Immature natural killer cell (primary cell): Measurements from ENCODE around the gene TEF. TPM values are rescaled to one million over a fixed set of nuclear protein-coding genes. Genes with fewer than 3 reads are reported as not detected.
A peak's percentile ranks its signal among the peaks of the same experiment; 100 is the strongest.

ENCODE experiments used
- DNase-seq, 3 donors: peaks; one replicate each; pipeline ENCODE4 v3.0.0; 2022; ENCODE audit warnings: mixed read lengths in 1 of 3
- H3K27ac Mint-ChIP-seq, 6 donors: one replicate each; pipeline ENCODE4 v1.8.0; 2020; ENCODE audit warnings: mixed read lengths in 6 of 6, mild to moderate bottlenecking in 5 of 6, inconsistent platforms in 4 of 6, moderate library complexity in 3 of 6
- H3K27me3 Mint-ChIP-seq, 3 donors: one replicate each; pipeline ENCODE4 v1.8.0; 2020 to 2021; ENCODE audit warnings: low read depth in 3 of 3, mild to moderate bottlenecking in 3 of 3, mixed read lengths in 3 of 3, moderate library complexity in 3 of 3, inconsistent platforms in 1 of 3
- H3K36me3 Mint-ChIP-seq, 3 donors: one replicate each; pipeline ENCODE4 v1.8.0; 2020; ENCODE audit warnings: mixed read lengths in 3 of 3, inconsistent platforms in 2 of 3, mild to moderate bottlenecking in 2 of 3
- H3K4me1 Mint-ChIP-seq, 2 donors: one replicate each; pipeline ENCODE4 v1.8.0; 2020; ENCODE audit warnings: inconsistent platforms in 2 of 2, mild to moderate bottlenecking in 2 of 2, mixed read lengths in 2 of 2, moderate library complexity in 1 of 2
- H3K4me3 Mint-ChIP-seq, 5 donors: one replicate each; pipeline ENCODE4 v1.8.0; 2020; ENCODE audit warnings: mild to moderate bottlenecking in 5 of 5, mixed read lengths in 5 of 5, inconsistent platforms in 3 of 5, moderate library complexity in 3 of 5
- H3K9me3 Mint-ChIP-seq, 6 donors: one replicate each; pipeline ENCODE4 v1.8.0; 2020; ENCODE audit warnings: mild to moderate bottlenecking in 6 of 6, mixed read lengths in 6 of 6, inconsistent platforms in 4 of 6, moderate library complexity in 3 of 6
- polyA plus RNA-seq, 3 donors: library from polyadenylated mRNA; unstranded; fragments of 300-500 nt; fragmentation: Illumina TruSeq; gene quantifications; one replicate each; pipeline ENCODE4 v1.2.3, GENCODE V29; 2021

Gene TEF, protein sequence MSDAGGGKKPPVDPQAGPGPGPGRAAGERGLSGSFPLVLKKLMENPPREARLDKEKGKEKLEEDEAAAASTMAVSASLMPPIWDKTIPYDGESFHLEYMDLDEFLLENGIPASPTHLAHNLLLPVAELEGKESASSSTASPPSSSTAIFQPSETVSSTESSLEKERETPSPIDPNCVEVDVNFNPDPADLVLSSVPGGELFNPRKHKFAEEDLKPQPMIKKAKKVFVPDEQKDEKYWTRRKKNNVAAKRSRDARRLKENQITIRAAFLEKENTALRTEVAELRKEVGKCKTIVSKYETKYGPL
- polyA plus RNA-seq = 1 to 10 TPM; 1.4 to 3.8 (median 1.8) TPM

DNA sequence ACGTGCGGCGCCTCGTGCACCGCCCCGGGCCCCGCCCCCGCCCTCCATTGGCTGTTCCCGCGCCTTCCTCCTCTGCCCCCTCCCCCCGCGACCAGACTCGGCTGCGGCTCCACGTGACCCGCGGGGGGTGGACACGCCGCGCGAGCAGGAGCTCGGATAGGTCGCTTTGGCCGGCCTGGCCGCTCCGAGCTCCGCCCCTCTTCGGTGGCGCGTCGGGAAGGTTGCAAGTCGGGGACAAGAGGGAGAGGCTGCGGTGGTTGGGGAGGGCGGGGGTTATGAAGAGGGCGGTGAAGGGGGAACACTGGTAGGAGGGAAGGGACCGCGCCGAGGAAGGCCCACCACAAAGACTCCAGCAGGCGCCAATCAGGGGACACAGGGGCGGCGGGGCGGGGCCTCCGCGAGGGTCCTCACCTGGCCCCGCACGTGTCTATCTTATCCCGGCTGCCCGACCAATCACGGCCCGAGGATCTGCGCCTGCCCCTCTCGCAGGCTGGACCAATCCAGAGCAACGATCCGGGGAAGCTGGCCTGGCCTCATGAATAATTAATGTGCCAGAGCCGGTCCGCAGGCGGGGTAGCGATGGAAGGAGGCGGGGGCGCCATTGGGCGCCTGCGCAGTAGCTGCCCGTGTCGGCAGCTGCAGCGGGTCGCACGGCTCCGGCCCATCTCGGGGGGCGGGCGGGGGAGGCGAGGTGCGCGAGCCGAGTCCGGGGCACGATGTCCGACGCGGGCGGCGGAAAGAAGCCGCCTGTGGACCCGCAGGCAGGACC is at the start of gene TEF:
TEF (plus strand) TSS at position 614 of the 769 bp plus-strand sequence; CDS start at position 717, 103 bp downstream.
- H3K9me3 Mint-ChIP-seq = no peaks in the 10 kb centered on the region
- peak; percentile 97 to 98 (median 98) for DNase-seq
- H3K27me3 Mint-ChIP-seq = peaks cover 5 to 8% (median 8%) of the 10 kb centered on the region in 3 donors
- no peaks in the 10 kb centered on the region for H3K36me3 Mint-ChIP-seq
- H3K27ac Mint-ChIP-seq = peak within 1 kb of the TSS; percentile 84 to 97 (median 93)
- H3K4me3 Mint-ChIP-seq = peak within 1 kb of the TSS; percentile 89 to 94 (median 92)
- H3K4me1 Mint-ChIP-seq = peaks cover 15 to 18% of the 10 kb centered on the region in 2 donors

DNA sequence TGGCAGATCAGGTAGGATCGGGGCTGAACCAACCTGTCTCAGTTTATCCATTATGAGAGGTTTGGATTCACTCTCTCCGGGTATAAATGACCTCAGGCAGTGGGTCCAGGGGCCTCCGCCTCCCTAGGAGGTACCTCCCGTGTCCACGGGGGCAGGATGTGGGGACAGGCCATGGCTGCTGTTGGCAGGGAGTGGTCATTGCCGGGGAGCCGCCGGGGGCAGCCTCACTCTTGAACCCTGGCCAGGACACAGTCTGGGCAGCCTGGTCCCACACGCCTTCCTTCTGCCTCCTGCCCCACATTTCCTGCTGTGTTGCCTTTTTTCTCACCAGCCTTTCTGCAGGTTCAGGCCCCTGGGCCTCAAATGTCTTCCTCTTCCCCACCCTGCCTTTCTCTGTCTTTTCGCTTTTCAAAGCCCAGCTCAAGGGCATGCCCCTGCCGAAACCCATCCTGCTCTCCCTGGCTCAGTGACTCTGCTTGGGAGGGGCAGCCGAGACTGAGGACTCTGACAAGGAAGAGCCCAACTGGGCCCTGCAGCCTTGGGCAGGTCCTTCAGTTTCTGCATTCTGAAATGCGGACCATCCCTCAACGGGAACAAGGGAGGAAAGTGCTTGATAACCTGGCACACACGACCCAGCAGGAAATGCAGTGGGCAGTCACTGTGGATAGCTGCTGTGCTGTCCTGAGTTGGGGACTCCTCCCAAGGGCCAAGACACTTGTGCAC is 49.4 kb upstream of the TEF start:
- H3K9me3 Mint-ChIP-seq = no peaks in the 10 kb centered on the region
- H3K4me1 Mint-ChIP-seq = peaks cover 0 to 4% of the 10 kb centered on the region in 2 donors
- no peak overlapping the region for H3K4me3 Mint-ChIP-seq
- H3K36me3 Mint-ChIP-seq = peaks cover 5 to 9% (median 8%) of the 10 kb centered on the region in 3 donors
- no peak overlapping the region for H3K27ac Mint-ChIP-seq
- H3K27me3 Mint-ChIP-seq = no peaks in the 10 kb centered on the region
- DNase-seq = no peak

DNA sequence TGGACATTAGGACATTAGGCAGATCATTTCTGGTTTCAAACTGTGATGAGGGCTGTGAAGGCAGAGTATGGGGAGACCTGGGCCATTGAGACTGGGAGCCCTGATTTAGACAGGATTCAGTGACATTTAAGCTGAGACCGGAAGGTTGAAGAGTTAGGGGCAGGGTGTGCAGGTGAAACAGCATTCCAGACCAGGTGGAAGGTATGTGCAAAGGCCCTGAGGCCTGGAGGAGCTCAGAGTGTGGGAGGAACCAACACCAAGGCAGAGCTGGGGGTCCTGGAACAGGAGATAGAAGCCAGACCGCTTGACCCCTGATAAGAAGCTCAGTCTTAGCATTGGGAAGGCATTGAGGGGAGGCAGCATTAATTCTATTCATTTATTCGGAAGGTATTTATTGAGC is 47.9 kb upstream of the TEF start:
- peaks cover 5 to 6% (median 5%) of the 10 kb centered on the region in 3 donors for H3K36me3 Mint-ChIP-seq

DNA sequence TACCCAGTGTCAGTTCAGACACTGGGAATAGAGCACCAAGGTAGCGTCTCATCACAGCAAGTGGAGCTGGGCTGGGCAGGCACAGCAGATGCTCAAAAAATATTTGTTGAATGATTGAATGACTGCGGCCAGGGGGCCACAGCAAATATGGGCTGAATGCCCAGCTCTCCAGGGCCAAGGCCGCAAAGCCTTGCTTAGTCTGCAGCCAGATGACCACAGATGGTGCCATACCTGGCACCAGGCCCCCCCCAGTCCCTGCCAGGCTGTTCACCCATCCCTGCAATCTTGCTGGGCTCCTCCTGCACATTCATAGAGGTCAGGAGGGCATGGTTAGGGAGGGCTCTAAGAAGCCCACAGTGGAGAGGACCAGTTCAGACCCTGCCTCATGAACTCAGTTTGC is 47.5 kb upstream of the TEF start:
- no peak for DNase-seq
- Mint-ChIP-seq H3K27me3 (peaks cover 0 to 1% (median 0%) of the 10 kb centered on the region in 3 donors), H3K9me3 (no peaks in the 10 kb centered on the region), H3K27ac (no peak overlapping the region), H3K4me1 (peaks cover 0 to 4% of the 10 kb centered on the region in 2 donors), H3K4me3 (no peak overlapping the region), H3K36me3 (peaks cover 5 to 6% (median 5%) of the 10 kb centered on the region in 3 donors)

More for the DNA sequence above, 47.9 kb upstream of the TEF start:
- peak overlapping the region in 1 of 6 donors; percentile 65 for H3K27ac Mint-ChIP-seq
- H3K9me3 Mint-ChIP-seq = no peaks in the 10 kb centered on the region
- DNase-seq = no peak
- peaks cover 0 to 4% of the 10 kb centered on the region in 2 donors for H3K4me1 Mint-ChIP-seq
- H3K4me3 Mint-ChIP-seq = no peak overlapping the region
- H3K27me3 Mint-ChIP-seq = no peaks in the 10 kb centered on the region

DNA sequence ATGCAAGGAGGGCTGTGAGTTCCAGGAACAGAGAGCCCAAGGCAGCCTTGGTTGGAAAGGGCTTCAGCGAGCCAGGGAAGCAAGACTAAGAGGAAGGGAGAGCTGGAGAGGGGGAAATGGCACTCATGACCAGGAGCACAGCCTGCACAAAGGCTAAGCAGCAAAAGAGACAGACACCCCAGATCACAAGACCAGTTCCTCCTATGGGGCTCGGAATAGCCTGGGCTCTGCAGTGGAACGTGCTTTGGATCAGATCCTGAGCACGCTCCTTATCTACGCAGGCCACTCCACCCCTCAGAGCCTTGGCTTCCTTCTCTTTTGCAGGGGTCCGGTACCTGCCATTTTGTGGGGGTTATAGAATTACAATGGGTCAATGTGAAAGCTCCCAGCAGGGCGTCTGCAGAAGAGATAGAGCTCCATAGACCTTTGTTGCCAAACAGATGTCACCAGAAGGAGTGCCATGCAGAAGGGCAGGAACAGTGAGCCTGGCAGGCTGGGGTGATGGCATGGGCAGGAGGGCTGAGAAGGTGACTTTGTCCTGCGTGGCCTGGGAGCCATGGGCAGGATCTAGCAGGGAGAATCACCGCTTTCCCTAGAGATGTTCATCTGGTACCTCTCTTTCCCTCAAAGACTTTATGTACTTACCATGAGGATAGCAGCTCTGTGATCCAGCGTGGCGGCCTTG is 46.6 kb upstream of the TEF start:
- Mint-ChIP-seq H3K4me3 (no peak overlapping the region), H3K9me3 (no peaks in the 10 kb centered on the region), H3K27me3 (peaks cover 0 to 1% (median 0%) of the 10 kb centered on the region in 3 donors), H3K4me1 (peaks cover 0 to 4% of the 10 kb centered on the region in 2 donors), H3K36me3 (peaks cover 5 to 6% (median 5%) of the 10 kb centered on the region in 3 donors), H3K27ac (peak overlapping the region in 4 of 6 donors; percentile 4 to 41 (median 24))
- no peak for DNase-seq

DNA sequence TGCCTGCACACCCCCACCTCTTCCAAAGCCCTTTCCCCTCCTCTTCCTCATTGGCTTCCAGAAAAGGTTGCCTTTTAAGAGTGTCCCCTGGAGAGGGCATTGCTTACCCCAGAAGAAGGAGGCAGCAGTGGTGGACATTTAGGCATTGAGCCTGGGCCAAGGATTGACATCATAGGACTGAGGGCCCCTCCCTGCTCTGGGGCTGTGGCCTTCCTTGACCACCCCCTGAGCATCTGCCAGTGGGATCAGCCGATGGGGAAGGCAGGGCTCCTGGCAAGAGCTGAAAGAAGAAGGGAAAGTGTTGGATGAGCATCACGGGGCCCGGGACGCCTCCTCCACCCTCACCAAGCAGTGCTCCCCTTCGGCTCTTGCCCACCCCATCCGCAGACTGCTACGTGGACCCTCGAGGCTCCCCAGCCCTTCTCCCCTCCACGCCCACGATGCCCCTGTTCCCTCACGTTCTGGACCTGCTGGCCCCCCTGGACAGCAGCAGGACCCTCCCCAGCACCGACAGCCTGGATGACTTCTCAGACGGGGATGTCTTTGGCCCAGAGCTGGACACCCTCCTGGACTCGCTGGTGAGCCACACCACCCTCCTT is 43.0 kb upstream of the TEF start:
- no peak overlapping the region for H3K27ac Mint-ChIP-seq
- peaks cover 0 to 4% of the 10 kb centered on the region in 2 donors for H3K4me1 Mint-ChIP-seq
- no peaks in the 10 kb centered on the region for H3K9me3 Mint-ChIP-seq
- DNase-seq = no peak
- peaks cover 0 to 2% (median 1%) of the 10 kb centered on the region in 3 donors for H3K27me3 Mint-ChIP-seq
- H3K36me3 Mint-ChIP-seq = peaks cover 0 to 3% (median 1%) of the 10 kb centered on the region in 3 donors
- H3K4me3 Mint-ChIP-seq = no peak overlapping the region

DNA sequence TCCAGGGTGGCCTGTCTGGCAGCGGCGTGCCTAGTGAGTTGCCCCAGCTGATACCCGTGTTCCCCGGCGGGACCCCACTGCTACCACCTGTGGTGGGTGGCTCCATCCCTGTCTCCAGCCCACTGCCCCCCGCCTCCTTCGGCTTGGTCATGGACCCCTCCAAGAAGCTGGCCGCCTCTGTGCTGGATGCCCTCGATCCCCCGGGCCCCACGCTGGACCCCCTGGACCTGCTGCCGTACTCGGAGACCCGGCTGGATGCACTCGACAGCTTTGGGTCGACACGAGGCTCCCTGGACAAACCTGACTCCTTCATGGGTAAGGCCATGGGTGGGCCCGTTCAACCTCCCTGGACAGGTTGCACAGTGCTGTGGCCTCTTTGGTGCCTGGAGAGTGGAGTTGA is 41.9 kb upstream of the TEF start:
- Mint-ChIP-seq H3K4me1 (peaks cover 0 to 4% of the 10 kb centered on the region in 2 donors), H3K27me3 (peaks cover 0 to 2% (median 1%) of the 10 kb centered on the region in 3 donors), H3K36me3 (peaks cover 0 to 5% (median 3%) of the 10 kb centered on the region in 3 donors), H3K27ac (no peak overlapping the region), H3K9me3 (no peaks in the 10 kb centered on the region), H3K4me3 (no peak overlapping the region)
- DNase-seq = no peak

DNA sequence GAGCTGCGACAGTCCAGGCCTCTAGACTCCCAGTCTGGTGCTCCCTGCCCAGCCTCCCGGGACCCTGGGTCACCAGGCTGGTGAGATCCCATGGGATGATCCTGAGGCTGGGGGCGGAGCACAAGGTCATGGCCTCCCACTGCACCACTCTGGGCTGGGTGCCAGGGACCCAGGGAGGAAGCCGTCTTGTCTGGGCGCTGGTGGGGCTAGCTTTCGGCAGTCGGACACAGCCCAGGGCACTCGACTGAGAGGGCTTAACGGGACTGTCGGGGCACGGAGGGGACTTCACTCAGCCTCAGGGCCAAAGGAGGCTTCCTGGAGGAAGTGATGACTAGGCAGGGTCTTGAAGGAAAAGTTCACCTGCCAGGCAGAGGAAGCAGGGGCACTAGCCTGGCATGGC is 41.4 kb upstream of the TEF start:
- DNase-seq = no peak
- Mint-ChIP-seq H3K36me3 (peaks cover 0 to 9% (median 3%) of the 10 kb centered on the region in 3 donors), H3K27me3 (peaks cover 0 to 2% (median 1%) of the 10 kb centered on the region in 3 donors), H3K4me1 (peaks cover 0 to 4% of the 10 kb centered on the region in 2 donors), H3K27ac (no peak overlapping the region), H3K4me3 (no peak overlapping the region), H3K9me3 (no peaks in the 10 kb centered on the region)

DNA sequence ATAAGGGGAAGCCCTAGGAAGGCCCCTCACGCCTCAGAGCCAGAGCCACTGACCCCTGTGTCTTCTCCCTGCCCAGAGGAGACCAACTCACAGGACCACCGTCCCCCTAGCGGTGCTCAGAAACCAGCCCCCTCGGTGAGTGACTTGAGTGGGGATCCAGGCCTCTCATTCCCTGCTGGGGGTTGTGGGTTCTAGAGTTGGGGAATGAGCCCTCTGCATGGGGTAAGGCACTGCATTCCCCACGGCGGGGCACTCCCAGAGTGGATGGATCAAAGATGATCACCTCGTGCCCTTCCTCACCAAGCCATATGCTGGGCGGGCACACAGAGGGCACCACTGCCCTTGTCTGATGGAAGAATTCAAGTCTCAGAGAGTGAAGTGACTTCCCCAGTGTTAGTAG is 40.7 kb upstream of the TEF start:
- Mint-ChIP-seq H3K27me3 (peaks cover 0 to 2% (median 1%) of the 10 kb centered on the region in 3 donors), H3K4me3 (no peak overlapping the region), H3K36me3 (peaks cover 0 to 9% (median 3%) of the 10 kb centered on the region in 3 donors), H3K4me1 (no peaks in the 10 kb centered on the region), H3K9me3 (no peaks in the 10 kb centered on the region), H3K27ac (no peak overlapping the region)
- no peak for DNase-seq

DNA sequence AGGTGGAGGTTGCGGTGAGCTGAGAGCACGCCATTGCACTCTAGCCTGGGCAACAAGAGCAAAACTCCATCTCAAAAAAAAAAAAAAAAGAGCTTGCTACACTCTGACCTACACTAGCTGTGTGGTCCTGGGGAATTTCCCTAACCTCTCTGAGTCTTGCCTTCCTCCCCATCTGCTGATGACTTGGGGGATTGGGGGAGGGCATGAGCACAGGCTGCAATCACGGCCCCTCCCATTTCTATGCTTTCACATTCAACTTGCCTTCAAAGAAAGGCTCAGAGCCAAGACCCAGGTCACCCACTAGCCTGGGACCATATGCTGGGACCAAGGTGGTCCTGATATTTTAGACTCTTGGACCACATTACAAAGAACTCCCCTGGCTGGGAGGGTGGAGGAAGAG is 39.8 kb upstream of the TEF start:
- Mint-ChIP-seq H3K27ac (peak overlapping the region in 1 of 6 donors; percentile 20), H3K36me3 (peaks cover 0 to 9% (median 3%) of the 10 kb centered on the region in 3 donors), H3K9me3 (no peaks in the 10 kb centered on the region), H3K4me1 (no peaks in the 10 kb centered on the region), H3K4me3 (no peak overlapping the region), H3K27me3 (peaks cover 0 to 2% (median 1%) of the 10 kb centered on the region in 3 donors)
- no peak for DNase-seq

DNA sequence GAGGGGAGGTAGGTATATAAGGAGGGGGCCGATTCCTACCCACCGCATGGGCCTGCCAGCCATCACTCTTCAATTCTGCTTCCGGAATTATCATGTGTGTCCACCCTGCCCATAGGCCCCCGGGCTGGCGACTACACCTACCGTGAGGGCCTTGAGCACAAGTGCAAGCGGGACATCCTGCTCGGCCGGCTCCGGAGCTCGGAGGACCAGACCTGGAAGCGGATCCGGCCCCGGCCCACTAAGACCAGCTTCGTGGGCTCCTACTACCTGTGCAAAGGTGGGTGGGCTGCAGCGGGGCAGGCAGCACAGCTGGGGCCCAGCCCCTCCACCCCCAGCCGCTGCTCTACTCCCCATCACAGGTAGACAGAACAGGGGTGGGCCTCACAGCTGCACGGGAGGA is 38.4 kb upstream of the TEF start:
- no peaks in the 10 kb centered on the region for H3K9me3 Mint-ChIP-seq
- no peak for DNase-seq
- no peak overlapping the region for H3K27ac Mint-ChIP-seq
- H3K36me3 Mint-ChIP-seq = peaks cover 0 to 13% (median 3%) of the 10 kb centered on the region in 3 donors
- H3K4me3 Mint-ChIP-seq = no peak overlapping the region
- H3K27me3 Mint-ChIP-seq = peaks cover 0 to 2% (median 1%) of the 10 kb centered on the region in 3 donors
- no peaks in the 10 kb centered on the region for H3K4me1 Mint-ChIP-seq

DNA sequence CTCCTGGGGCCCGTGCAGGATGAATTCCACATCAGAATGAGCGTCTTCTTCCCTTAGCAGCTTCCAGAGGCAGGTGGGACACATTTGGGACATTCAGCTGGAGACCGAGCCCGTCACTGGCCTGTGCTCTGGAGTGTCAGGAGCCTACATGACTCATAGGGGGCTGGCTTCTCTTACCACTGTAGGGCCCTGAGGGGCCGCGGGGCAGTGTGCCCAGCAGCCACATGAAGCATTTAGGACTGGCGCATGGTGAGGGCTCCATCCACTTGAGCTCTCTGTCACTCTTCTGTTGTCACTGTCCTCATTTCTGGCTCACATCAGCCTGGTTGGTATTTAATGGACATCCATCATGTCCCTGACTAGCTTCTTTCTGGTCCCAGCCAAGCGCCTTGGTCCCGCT is 38.0 kb upstream of the TEF start:
- H3K36me3 Mint-ChIP-seq = peaks cover 0 to 17% (median 3%) of the 10 kb centered on the region in 3 donors
- peaks cover 0 to 2% (median 1%) of the 10 kb centered on the region in 3 donors for H3K27me3 Mint-ChIP-seq
- H3K4me3 Mint-ChIP-seq = no peak overlapping the region
- DNase-seq = no peak
- no peak overlapping the region for H3K27ac Mint-ChIP-seq
- H3K4me1 Mint-ChIP-seq = no peaks in the 10 kb centered on the region
- no peaks in the 10 kb centered on the region for H3K9me3 Mint-ChIP-seq
